ENCODE measurements around the gene TMED9.
"Not testable (repeated sequence)": the region's sequence is repeated elsewhere in the genome, so short reads cannot be mapped to it uniquely, and the experiment has no call there.

The TMED9 gene

DNA sequence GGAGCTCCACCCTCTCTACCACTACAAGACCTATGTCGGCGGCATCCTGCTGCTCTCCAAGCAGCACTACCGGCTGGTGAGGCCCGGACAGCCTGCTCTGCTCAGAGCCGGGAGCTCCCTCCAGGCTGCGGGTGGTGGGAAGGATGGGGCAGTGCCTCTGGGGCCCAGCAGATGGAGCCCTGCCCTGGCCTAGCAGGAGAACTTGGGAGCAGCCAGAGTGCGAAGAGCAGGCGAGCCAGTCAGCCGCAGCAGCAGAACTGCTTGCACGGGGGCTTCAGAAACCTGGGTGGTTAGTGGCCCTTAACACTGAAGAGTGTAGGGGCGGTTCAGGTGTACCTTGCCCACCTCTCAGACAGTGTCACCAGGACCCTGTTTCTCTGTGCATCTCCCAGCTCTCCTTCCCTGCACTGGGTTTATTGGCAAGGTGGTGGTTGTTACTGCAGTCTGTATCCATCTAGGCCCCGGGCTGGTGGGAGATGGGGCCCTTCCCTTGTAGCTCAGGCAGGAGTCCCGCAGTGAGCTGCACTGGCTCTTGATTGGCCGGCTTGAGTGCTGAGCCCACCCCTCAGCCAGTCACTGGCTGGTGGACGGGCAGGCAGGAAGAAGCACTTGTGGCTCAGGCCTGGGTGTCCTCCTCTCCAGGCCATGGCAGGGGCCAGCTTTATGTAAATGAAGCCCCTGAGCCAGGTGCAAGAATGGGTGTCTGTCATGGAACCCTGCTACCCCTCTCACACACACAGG is 15.6 kb downstream of the TMED9 start:
- peak; percentile 69 for DNase-seq

DNA sequence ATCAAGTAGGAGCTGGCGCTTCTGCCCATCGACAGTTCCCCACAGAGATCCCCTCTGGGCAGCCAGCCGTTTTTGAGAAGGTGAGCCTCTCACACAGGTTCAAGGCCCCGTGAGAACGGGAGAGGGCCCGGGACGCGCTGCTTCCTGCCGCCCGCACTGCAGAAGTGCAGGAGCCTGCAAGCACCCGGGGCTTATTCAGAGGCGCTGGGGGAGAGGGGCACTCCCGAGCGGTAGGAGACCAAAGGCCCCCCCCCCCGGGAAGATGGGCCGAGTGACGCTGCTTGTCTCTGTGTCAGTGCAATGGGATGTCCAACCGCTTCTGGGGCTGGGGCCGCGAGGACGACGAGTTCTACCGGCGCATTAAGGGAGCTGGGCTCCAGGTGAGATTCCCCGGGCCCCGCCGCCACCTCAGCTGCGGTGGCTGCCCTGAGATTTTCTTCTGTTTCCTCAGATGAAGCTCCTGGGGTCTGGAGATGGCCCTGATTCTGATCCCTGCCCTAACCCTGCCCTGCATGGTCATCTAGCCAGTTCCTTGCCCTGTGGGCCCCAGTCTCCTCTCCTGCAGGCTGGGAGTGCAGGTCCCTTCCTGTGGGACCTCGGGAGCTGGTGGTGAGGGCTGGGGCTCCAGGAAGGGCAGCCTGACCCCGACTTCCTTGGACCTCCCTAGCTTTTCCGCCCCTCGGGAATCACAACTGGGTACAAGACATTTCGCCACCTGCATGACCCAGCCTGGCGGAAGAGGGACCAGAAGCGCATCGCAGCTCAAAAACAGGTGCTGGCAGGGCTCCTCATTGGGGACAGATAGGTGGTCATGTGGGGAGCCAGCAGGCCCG is 16.5 kb downstream of the TMED9 start:
- DNase-seq, result no peak

DNA sequence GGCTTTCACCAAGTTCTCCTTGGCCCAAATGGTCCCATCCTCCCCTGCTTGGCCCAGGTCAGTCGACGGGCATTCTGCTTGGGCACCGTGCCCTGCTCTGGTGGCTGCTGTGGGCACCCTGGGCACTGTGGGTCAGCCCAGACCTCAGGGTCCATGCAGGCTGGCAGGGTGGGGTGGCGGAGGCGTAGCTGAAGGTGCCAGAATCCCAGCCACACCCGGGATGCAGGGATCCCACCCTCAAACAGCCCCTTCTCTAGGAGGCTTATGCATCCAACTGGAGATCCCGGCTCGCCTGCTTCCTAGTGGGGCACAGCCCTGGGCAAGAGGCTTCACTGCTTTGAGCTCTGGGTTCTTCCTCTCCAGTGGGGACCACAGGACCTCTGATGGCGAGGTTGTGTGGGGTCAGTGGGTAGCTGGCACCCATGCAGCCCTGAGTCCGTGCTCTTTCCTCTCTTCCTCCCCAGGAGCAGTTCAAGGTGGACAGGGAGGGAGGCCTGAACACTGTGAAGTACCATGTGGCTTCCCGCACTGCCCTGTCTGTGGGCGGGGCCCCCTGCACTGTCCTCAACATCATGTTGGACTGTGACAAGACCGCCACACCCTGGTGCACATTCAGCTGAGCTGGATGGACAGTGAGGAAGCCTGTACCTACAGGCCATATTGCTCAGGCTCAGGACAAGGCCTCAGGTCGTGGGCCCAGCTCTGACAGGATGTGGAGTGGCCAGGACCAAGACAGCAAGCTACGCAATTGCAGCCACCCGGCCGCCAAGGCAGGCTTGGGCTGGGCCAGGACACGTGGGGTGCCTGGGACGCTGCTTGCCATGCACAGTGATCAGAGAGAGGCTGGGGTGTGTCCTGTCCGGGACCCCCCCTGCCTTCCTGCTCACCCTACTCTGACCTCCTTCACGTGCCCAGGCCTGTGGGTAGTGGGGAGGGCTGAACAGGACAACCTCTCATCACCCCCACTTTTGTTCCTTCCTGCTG is 17.4 kb downstream of the TMED9 start:
- no peak for DNase-seq

DNA sequence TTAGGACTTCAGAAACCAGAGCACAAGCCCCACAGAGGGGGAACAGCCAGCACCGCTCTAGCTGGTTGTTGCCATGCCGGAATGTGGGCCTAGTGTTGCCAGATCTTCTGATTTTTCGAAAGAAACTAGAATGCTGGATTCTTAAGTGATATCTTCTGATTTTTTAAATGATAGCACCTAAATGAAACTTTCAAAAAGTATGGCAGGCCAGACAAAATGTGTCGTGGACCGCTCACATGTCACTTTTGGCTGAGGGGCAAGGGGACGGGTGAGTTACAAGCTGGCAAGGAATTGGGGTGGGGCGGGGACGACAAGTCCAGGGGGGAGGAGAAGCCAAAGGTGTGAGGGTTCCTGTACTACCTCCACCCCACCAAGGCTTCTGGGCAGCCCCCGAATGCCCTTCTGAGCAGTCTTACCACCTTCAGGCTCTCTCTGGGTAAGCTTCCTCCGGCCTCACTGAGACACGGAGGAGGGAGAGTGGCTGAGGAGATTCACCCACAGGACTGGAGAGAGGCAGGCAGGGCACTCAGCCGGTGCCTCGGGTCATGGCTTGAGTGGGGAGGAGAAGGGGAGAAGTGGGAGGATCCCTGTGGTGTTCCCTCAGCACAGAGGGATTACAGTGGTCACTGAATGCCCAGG is 18.2 kb downstream of the TMED9 start:
- no peak for DNase-seq

DNA sequence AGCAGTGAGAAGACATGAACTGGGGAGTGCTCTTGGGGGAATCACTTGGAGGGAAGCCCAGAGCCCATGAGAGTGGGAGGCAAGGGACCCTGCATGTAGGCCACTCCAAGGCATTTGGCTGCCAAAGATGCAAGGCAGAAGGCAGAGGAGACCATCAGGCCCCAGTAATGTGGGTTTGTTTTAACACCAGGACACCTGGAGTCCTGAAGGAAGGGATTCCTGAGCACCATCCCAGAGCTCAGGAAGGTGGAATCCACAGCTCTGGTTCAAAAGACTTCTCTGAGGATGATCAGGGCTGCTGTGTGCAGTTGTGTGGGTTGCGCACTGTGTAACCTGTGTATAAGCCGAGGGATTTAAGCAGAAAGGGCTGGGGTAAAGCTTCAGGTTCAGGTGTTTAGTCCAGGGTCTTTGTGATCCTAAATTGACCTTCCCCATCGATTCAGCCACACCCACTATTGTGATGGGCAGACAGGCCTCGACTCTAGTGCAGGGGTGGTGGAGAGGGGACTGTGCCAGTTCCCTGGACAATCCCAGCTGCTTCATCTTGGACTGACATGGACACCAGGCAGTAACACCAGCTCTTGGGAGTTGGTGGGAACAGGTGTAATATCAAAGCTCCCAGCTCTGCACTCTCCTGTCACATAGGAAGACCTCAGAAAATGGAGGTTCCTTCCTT is 18.9 kb downstream of the TMED9 start:
- DNase-seq, result no peak

DNA sequence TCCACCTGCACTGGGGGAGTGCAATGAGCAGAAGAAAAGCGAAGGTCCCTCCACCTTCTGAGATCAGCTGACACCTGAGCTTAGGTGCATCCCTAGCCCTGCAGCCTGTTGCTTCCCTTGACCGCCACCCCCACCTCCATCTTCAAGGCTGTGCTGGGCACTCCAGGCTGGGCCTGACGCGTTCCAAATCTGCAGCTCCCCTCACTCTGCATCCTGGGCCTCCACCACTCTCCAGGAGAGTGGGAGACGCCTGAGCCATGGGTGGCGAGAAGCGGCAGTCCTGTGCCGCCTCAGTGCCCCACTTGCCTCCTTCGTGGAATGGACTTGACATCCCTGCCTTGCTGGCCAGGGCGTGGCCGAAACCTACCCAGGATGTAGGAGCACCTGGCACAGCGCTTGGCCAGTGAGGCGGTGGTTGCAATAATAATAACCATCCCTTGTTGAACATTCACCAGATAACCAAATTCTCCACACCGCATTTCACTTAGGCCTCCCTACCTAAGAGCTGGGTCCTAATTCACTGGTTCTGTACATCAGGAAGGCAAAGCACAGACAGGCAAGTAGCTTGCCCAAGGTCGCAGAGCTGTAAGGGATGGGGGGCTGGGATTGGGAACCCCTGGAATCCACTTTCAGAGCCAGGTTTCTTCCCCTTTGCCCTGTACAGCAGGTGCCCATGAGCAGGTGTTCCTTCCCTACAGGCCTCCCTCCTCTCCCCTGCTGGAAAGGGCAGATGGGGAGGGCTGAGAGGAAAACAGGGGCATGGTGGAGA is 19.6 kb downstream of the TMED9 start:
- no peak for DNase-seq

DNA sequence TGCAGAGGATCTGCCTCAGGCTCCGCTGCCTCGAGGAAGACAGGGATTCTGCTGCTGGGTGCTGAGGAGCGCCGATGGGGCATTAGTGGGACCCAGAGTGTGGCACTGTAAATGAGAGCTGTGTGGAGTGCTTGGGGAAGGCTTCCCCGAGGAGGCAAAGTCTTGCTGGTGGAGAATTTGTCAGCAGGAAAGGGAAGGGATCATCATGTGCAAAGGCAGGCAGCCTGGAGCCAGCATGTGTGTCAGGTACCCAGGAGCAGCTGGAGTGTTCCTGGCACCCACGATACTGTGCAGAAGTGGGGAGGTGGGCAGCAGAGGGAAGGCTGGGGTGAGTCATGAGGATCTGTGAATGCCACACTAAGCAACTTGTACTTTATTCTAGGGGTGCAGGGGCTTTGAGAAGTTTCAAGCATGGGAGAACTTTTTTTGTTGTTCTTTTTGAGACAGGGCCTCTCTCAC is 20.2 kb downstream of the TMED9 start:
- DNase-seq, result no peak

DNA sequence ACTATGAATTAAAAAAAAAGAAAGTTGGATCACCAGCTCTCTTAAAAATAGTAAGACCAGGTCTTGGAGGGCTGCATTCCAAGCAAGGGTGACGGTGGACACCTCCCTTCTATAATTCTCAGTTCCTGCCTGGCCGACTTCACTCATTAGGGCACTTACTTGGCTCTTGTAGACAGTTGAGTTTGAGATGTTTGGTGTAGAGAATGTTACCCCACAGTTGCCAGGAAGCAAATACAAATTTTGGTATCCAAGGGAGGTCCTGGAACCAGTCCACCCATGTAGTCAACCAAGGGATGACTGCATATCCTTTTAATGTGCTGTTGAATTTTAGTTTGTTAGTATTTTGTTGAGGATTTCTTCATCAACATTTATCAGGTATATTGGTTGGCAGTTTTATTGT is 28.6 kb downstream of the TMED9 start:
- no peak for DNase-seq

DNA sequence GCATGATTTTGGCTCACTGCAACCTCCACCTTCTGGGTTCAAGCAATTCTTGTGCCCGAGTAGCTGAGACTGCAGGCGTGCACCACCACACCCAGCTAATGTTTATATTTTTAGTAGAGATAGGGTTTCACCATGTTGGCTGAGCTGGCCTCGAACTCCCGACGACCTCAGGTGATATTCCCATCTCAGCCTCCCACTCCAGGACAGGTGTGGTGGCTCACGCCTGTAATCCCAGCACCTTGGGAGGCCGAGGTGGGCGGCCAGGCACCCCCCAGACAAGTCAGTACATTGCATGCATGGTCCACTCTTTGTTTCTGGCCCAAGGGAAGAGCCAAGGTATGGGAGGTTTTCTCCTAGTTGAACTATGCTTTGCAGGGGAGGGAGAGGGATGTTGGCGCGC is 32.2 kb downstream of the TMED9 start:
- DNase-seq, result not testable (repeated sequence)

DNA sequence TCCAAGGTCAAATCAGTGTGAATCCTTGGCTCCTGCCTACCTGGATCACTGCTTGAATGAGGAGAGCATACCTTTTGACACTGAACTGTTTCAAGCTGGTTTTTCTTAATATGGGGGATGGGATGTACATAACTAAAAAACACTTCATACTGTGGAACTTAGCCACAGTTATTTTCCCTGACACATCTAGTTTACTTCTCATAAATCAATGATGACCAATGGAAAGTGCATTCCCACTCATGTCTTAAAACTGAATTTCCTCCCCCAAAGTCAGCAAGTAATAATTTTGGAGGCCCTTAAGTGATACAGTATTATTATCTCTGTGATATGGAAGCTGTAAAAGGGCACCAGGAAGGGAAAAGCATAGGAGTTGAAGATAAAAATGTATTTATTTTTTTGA is 38.2 kb downstream of the TMED9 start:
- DNase-seq, result not testable (repeated sequence)

DNA sequence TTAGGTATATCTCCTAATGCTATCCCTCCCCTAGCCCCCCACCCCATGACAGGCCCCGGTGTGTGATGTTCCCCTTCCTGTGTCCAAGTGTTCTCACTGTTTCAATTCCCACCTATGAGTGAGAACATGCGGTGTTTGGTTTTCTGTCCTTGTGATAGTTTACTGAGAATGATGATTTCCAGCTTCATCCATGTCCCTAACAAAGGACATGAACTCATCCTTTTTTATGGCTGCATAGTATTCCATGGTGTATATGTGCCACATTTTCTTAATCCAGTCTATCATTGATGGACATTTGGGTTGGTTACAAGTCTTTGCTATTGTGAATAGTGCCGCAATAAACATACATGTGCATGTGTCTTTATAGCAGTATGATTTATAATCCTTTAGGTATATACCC is 42.9 kb downstream of the TMED9 start:
- not testable (repeated sequence) for DNase-seq

DNA sequence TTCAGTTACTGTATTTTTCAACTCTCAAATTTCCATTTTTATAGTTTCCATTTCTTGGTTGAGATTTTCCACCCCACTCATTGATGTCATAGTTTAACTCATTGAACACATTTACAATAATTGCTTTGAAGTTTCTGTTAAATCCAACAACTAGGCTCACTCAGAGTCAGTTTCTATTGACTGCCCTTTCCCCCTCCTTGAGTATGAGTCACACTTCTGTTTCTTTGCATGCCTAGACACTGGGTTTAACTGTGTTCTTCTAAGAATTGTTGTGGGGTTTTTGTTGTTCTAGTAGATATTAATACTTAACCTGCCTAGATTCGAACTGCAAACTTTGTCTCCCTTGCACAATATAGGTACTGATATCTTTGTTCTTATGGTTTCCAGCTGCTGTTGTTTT is 53.5 kb downstream of the TMED9 start:
- DNase-seq, result not testable (repeated sequence)
